H1 (cell line): ENCODE measurements around the gene RPL13A. TPM values are rescaled to one million over a fixed set of nuclear protein-coding genes. Genes with fewer than 3 reads are reported as not detected.

Experiments used
- BRCA1 ChIP-seq: IDR thresholded peaks from 2 replicates; pipeline ENCODE4 v1.6.1; 2012; ENCODE audit warnings: low read depth, low read length, improper control_type of control experiment
- CHD2 ChIP-seq: IDR thresholded peaks from 2 replicates; pipeline ENCODE4 v1.6.1; 2012; ENCODE audit warnings: low read length, improper control_type of control experiment
- EZH2 ChIP-seq: fragments of 200-600 bp; sonication (generic); IDR thresholded peaks from 2 replicates; pipeline ENCODE4 v1.7.1; 2012; ENCODE audit warnings: low read depth, mild to moderate bottlenecking, moderate library complexity, low read length, inconsistent platforms; ENCODE audit not compliant: severe bottlenecking
- KDM4A ChIP-seq: IDR thresholded peaks from one replicate; pipeline ENCODE4 v1.7.1; 2012; ENCODE audit warnings: low read depth, mild to moderate bottlenecking, moderate library complexity, low read length, inconsistent platforms; ENCODE audit not compliant: severe bottlenecking
- NRF1 ChIP-seq: IDR thresholded peaks from 2 replicates; pipeline ENCODE4 v1.6.1; 2011; ENCODE audit warnings: mild to moderate bottlenecking, low read depth, low read length, improper control_type of control experiment
- POLR2AphosphoS5 ChIP-seq: IDR thresholded peaks from 2 replicates; pipeline ENCODE4 v1.6.1; 2011; ENCODE audit warnings: low read depth, low read length
- RBBP5 ChIP-seq: IDR thresholded peaks from 2 replicates; pipeline ENCODE4 v1.7.1; 2012; ENCODE audit warnings: low read depth, mild to moderate bottlenecking, inconsistent platforms, low read length, moderate library complexity, borderline replicate concordance
- SAP30 ChIP-seq: fragments of 300-600 bp; sonication (generic); IDR thresholded peaks from 2 replicates; pipeline ENCODE4 v1.7.1; 2012; ENCODE audit warnings: low read length, moderate library complexity, mild to moderate bottlenecking, inconsistent platforms; ENCODE audit not compliant: insufficient read depth, insufficient replicate concordance
- SIN3A ChIP-seq, 2 experiments: IDR thresholded peaks in 1 of 2; conservative IDR thresholded peaks in 1 of 2; 2 replicates each; pipeline ENCODE4 v1.6.1; 2011 to 2012; ENCODE audit warnings: low read length in 2 of 2, improper control_type of control experiment in 1 of 2, low read depth in 1 of 2, mild to moderate bottlenecking in 1 of 2
- TAF7 ChIP-seq: optimal IDR thresholded peaks from 2 replicates; pipeline ENCODE3; 2011; ENCODE audit warnings: low read depth, mild to moderate bottlenecking, inconsistent platforms, low read length, moderate library complexity, borderline replicate concordance
- polyA plus RNA-seq, 7 experiments: library from polyadenylated mRNA; depleted of rRNA in 3 of 7; stranded (reverse) in 5 of 7; unstranded in 2 of 7; fragments of >200 nt in 5 of 7; fragments of 200-250 nt in 2 of 7; gene quantifications; 1 replicate in 5 of 7; 2 replicates in 1 of 7; 4 replicates in 1 of 7; pipeline versions ENCODE4 v1.2.1 to v1.2.3, GENCODE V29; 2011 to 2013; ENCODE audit warnings: missing spikeins in 2 of 7, mixed read lengths in 2 of 7
- total RNA-seq: library from RNA; stranded (reverse); fragmentation: NEBNext Ultra II Directional; extraction: Animal tissue kit (Norgen Biotek cat#: 25700); gene quantifications from 2 replicates; pipeline ENCODE4 v1.2.1, GENCODE V29; 2021
- TF ChIP-seq, protein P1 (sequence below): IDR thresholded peaks from 2 replicates; pipeline ENCODE4 v1.6.1; 2012; ENCODE audit warnings: inconsistent platforms

RPL13A gene
- total and polyA plus RNA-seq, 2 of the 8 experiments (the other 6 are each of a cell fraction or from before 2014, with no cell fraction given): 3,305 to 8,868 TPM

DNA sequence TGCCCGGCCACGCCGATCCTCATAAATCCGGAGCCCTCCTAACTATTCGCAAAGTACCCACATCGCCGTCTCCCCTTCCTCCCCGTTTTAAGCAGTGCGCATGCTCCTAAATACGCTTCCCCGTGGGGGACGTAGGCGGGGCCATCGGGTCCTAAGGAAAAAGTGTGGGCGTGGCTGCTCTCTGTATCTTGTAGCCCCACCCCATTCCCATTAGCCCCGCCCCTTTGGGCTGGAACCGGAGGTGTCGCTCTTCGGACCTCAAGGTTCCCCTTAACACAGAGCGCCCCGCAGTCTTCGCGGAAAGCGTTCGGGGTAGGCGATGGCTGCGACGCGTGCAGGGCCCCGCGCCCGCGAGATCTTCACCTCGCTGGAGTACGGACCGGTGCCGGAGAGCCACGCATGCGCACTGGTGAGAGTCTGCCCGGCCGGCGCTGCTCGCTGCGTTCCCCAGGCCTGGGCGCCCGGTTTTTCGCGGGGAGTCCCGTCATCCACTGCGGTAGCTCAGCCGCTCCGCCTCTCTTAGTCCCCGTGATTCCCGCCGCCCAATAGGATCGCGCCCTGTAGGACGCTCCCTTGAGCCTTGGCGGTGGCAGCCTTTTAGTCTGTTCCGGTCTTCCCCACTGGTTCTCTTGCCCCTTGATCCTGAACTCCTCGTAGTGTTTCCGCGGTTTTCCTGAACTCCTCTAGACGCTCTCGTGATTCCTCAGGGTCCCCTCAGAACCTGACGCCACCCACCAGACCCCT, 34.2 kb upstream of the RPL13A start, which contains the start of gene ALDH16A1 (continued):
- TF ChIP-seq KDM4A (peak; percentile 45), SIN3A (conservative IDR thresholded peaks at IDR 0.05 in 1 of 2, IDR thresholded peaks at IDR 0.05 in 1 of 2; ENCODE audit: low read depth in 1 of 2, low read length in 2 of 2) (peak in 1 of 2 experiments; percentile 66; a peak in 1 of 4 replicates), CHD2 (peak; percentile 83), BRCA1 (peak; percentile 25; the same call in 1 of the 2 replicates), TAF7 (peak; percentile 20), RBBP5 (0 out of 2 replicates have a peak, but pooled peaks have one; percentile 64), NRF1 (peak; percentile 86), EZH2 (no peak), POLR2AphosphoS5 (peak; percentile 98), SAP30 (no peak)
- TF ChIP-seq, protein P1, sequence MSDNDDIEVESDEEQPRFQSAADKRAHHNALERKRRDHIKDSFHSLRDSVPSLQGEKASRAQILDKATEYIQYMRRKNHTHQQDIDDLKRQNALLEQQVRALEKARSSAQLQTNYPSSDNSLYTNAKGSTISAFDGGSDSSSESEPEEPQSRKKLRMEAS: peak; percentile 64; the same call in 1 of the 2 replicates
